Adrenal gland (tissue), 5 donors: ENCODE data around the gene RAI14.

Experiments used
- CTCF ChIP-seq, 6 experiments: fragments of 450-650 bp in 4 of 6; fragments of 200-600 bp in 2 of 6; sonication (generic) in 1 of 6; IDR thresholded peaks; 1 replicate in 5 of 6; 2 replicates in 1 of 6; pipeline versions ENCODE4 v1.5.1 to v1.8.0; 2016 to 2021; ENCODE audit warnings: antibody characterized with exemption in 6 of 6, mild to moderate bottlenecking in 2 of 6, moderate library complexity in 1 of 6
- POLR2A ChIP-seq, 2 donors: fragments of 450-650 bp; IDR thresholded peaks; one replicate each; pipeline ENCODE4 v1.6.1; 2017; ENCODE audit warnings: antibody characterized with exemption in 2 of 2, mild to moderate bottlenecking in 2 of 2, moderate library complexity in 1 of 2
- donor health status: DM: no; HTN: no; CAD: no.

- TF ChIP-seq CTCF (IDR thresholded peaks at IDR 0.05) (no peak), POLR2A (IDR thresholded peaks at IDR 0.05) (no peak)
These were observed 100.9 kb downstream of the RAI14 start for GRCh38 chr5:34756781-34757624.
